Germinal center (tissue), 1 donor: Measurements from ENCODE around the gene FSCN2.

Experiments used
- DNase-seq: peaks from one replicate; pipeline ENCODE4 v3.0.0; 2012; ENCODE audit warnings: mixed read lengths, low spot score

FSCN2 gene

DNA sequence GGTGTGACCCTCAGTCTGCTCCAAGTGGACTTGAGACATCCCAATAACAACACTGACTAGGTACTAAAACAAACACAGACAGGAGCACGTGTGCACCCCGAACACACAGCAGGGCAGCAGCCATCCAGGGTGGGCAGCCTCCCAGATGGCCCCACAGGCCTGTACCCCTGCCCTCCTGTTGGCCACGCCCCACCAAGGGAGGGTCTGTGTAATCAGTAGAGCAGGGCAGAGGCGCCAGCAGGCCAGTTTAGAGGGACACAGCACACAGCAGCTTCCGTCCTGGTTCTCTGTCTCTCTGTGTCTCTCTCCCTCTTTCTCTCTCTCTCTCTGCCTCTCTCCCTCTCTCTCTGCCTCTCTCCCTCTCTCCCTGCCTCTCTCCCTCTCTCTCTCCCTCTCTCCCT, 37.0 kb upstream of the FSCN2 start:
- DNase-seq = no peak

DNA sequence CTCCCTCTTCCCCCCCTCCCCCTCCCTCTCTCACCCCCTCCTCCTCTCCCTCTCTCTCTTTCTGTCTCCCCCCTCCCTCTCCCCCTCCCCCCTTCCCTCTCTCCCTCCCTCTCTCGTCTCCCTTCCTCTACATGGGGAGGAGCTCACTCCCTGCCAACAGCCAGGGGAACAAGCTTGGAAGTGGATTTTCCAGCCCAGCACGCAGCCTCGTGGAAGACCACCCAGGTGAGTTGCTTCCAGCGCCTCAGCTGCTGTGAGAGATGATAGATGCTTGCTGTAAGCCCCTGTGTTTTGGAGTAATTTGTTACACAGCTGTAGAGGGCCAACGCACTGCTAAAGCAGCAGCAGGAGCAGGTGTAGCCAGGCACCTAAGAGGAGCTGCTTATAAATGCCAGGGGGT, 36.4 kb upstream of the FSCN2 start:
- no peak for DNase-seq

DNA sequence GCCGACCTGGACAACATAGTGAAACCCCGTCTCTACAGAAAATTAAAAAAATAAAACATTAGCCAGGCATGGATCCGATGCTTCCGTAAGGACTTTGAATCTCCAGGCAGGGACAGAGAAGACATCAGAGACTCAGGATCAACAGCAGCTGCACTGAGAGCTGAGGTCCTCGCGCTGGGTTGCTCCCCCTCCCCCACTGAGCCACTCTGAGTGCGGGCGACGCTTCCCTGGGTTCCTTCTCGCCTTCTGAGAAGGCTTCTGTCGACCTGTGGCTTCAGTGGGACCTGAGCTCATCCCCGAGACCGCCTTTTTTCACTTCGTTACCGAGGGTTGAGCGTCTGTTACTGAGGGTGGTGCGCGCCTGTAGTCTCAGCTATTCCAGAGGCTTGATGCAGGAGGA, 36.0 kb upstream of the FSCN2 start:
- no peak for DNase-seq

DNA sequence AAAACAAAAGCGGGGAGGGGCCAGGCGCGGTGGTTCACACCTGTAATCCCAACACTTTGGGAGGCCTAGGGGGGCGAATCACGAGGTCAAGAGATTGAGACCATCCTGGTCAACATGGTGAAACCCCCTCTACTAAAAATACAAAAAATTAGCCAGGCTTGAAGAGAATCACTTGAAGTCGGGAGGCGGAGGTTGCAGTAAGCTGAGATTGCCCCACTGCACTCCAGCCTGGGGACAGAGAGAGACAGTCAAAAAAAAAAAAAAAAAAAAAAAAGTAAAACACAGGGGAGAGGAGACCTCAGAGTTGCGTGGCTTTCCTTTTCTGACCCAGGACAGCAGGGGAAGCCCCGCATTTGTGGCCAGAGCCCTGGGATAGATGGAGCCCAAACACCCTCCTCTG, 35.5 kb upstream of the FSCN2 start:
- no peak for DNase-seq

DNA sequence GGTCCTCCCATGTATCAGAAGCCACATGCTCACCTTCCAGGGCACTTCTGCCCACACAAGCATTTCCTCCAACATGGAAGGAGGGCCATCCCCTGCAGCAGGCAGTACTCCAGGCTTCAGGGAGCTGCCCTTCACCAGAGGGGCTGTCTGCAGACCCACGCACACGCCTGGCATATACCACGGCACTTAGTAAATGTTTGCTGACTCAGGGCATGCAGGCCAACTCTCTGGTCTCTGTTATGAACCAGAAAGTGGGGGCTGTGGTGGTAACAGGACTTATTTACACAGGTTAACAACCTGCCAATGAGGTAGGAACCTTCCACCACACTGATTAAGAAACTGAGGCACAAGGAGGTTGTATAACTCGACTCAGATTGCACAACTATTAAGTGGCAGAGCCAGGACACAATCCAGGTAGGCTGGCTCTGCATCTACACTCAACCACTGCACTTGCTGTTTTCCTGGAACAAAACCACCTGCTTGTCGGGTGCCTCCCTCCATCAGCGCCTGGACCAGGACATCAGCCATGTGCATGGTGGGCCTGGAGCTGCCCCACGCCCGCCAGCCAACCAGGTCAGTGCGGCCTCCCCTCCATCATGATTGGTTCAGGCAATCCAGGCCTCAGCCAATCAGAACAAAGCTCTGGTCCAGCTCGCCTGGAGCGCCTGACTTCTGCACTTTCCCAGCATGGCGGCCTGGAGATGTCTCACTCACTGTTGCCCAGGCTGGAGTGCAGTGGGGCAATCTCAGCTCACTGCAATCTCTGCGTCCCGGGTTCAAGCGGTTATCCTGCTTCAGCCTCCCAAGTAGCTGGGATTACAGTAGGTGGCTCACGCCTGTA, 34.8 kb upstream of the FSCN2 start:
- no peak for DNase-seq

DNA sequence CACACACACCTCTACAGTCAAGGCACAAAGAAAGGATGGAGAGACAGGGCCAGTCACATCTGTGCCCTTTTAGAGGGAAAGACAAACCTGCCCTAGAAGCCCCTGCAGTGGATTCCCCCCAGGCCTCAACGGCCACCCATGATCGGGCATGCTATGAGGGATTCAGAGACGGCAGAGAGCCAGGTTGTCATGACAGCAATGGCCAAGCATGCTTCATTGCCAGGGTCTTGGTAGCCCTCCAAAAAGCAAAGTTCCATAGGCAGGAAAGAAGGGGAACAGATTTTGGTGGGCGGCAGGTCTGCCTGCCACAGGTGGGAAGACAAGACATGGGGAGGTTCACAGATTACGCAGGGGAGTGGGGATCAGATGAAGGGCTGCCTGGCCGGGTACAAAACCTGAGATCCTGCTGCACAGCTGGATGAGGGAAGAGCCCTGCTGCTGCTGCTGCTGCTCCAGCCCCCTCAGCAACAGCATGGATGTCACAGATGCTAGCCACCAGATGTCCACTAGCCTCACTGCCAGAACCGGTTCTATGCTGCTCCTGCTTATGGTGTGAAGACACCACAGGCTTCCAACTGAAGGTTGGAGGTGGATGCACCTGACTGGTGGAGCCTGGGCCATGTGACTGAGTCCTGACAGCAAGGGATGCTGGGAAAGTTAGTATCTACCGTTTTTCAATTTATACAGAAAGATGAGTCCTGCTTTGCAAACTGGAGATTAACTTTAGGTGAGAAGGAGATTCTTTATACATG, 33.4 kb upstream of the FSCN2 start:
- no peak for DNase-seq

DNA sequence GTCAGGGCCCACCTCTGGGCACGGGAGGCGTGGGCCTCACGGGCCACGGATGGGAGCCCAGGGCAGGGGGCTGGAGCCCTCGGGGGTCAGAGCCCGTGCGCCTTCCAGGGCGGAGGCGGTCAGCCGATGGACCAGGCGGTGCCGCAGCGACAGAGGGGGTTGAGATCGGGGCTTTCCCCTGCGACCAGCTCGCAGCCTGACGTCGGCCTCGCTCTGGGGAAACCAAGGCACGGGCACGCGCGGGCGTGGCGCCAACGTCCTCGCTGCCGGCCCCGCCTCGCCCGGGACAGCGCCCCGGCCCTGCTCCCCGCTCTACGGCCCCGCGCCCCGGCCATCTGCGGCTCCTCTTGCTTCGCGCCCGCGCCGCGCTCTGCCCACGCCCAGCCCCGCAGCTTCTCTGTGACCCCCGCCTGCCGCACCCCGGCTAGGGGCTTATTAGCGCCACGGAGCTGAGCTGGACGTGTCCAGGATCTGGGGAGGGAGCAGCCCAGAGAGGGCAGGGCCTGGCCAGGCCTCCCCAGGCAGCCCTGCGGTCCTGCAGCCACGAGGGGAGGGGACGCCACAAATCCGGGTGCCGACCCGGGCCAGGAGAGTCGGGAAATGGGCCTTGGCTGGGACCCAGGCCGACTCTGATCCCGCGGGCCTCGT, 29.1 kb upstream of the FSCN2 start:
- DNase-seq = no peak

DNA sequence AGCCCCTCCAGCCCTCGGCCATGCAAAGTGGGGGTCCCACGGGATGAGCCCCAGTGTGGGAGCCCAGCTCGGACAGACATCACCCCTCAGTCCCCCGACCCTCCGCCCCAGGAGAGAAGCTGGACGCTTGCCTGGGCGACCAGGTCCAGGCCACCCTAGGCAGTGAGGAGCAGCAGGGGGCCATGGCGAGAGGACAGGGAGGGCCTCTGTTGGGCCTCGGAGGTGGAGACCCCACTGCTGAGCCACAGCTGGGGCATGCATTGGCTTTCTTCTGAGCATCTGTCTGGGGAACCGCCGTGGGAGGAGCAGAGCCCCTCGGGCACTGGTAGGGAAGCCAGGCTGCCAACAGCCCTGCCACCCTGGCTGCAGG, 28.6 kb upstream of the FSCN2 start:
- DNase-seq = no peak

DNA sequence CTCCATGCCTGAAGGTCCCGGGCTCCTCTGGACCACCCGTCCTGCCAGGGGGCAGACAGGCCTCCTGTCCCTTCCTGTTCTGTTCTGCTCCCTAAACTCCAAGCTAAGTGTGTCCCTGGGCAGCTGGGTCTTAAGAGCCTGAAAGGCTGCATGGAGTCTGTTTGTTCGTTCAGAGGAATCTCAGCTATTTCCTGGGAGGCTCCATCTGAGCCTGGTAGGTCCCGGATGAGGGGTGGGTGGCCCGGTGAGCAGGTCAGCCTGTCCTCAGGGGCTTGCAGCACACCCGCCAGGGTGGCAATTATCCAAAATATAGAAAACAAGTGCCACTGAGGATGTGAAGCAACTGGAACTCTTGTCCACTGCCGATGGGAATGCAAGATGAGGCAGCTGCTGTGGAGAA, 28.1 kb upstream of the FSCN2 start:
- no peak for DNase-seq

DNA sequence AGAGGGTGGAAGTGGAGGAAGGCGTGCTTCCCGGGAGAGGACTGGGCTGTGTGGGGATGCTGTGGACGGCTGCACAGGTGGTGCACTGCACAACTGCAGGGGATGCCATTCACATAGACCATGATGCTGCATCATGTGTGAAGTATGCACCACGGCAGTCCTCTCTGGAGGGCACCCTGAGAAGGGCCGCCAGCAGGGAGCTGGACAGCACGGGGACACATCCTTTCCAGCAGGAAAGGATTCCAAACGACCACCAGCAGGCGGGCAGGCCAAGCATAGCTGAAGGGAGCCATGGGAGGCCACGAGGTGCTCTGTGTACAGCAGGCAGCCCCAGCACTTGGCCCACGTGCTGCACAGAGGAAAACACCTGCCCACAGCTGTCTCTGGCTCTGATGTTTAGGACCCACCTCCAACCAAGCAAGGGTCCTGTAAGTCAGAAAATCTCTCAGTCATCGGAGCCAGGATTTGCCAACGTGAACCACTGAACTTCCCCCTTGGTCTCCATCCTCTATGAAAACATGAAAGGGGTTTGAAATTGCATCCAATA, 25.6 kb upstream of the FSCN2 start:
- no peak for DNase-seq

DNA sequence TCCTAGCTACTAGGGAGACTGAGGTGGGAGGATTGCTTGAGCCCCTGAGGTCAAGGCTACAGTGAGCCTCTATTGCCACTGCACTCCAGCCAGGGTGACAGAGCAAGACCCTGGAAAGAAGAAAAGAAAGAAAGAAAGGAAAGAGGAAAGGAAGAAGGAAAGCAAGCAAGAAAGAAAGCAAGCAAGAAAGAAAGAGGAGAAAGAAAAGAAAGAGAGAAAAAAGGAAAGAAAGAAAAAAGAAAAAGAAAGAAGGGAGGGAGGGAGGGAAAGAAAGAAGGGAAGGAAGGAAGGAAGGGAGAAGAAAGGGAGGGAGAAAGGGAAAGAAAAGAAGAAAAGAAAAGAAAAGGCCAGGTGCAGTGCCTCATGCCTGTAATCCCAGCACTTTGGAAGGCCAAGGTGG, 24.6 kb upstream of the FSCN2 start:
- DNase-seq = no peak

DNA sequence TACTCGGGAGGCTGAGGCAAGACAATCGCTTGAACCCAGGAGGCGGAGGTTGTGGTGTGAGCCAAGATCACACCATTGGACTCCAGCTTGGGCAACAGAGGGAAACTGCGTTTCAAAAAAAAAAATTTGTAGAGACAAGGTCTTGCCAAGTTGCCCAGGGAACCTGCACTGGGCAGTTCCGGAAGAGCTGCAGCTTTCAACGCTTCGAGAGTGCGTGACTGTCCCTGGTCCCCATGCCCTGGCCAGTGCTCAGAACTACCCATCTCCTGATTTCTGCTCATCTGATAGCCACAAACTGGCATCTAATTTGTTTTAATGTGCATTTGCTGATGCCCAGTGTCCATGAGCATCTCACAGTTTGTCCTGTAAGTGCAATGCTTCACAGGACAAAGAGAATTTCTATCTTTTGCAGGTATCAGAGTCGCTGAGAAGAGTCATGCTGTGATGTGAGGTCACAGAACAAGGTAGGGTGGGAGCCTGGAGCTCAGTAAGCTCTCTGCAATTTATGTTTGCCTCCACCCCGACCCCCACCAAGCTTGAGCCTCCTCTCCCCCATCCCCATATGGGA, 19.5 kb upstream of the FSCN2 start:
- no peak for DNase-seq

DNA sequence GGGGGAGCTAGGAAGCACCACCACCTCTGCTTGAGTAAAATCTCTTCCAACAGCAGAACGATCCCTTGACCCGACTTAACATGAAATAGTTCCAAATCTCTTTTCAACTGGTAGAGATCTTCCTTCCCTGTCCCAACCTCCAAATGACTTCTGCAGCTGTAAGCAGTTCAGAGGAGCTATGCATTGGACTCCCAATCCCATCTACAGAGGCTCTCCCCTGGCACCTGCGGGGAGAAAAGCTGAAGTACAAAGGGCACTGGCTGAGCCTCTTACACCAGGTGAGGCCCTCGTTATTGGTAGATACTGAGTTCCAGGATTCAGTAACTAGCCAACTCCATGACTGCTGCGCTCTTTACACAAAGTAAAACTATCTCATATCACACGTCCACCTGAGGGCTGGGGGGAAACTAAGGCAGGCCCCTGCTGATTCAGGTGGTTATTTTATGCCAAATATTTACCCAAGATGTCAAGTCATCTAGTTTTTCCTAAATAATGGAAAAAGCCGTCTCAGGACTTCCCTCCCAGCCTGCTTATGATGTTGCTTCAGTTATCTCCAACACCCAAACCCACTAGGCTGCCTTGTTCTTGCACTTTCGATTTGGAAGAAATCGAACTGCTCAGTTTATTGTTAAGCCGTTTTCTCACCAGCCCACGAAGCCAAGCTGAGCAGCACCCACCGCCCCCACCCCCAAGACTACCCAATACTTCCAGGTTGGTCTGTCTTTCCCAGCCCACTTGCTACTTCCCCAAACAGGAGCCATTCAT, 18.8 kb upstream of the FSCN2 start:
- no peak for DNase-seq

DNA sequence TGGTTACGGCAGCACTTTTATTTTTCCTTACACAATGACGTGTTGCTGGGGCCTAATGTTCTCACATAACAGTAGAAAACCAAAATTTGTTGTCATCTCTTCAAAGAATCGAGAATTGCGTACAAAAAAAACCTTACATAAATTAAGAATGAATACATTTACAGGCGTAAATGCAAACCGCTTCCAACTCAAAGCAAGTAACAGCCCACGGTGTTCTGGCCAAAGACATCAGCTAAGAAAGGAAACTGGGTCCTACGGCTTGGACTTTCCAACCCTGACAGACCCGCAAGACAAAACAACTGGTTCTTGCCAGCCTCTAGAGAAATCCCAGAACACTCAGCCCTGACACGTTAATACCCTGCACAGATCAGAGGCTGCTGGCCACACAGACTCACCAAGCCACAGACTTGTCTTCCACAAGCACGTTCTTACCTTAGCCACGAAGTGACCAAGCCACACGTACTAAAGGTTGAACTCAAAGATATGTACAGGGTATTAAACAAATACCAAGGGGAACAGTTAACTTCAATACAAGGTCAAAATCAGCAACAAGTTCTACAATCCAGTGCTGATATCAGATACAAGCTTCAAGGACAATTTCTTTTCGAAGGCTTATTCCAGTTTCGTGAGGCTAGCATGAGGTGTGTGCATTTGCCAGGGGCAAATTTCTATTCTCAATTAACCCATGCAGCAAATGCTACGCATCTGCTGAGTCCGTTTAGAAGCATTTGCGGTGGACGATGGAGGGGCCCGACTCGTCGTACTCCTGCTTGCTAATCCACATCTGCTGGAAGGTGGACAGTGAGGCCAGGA, 18.0 kb upstream of the FSCN2 start:
- DNase-seq = no peak

DNA sequence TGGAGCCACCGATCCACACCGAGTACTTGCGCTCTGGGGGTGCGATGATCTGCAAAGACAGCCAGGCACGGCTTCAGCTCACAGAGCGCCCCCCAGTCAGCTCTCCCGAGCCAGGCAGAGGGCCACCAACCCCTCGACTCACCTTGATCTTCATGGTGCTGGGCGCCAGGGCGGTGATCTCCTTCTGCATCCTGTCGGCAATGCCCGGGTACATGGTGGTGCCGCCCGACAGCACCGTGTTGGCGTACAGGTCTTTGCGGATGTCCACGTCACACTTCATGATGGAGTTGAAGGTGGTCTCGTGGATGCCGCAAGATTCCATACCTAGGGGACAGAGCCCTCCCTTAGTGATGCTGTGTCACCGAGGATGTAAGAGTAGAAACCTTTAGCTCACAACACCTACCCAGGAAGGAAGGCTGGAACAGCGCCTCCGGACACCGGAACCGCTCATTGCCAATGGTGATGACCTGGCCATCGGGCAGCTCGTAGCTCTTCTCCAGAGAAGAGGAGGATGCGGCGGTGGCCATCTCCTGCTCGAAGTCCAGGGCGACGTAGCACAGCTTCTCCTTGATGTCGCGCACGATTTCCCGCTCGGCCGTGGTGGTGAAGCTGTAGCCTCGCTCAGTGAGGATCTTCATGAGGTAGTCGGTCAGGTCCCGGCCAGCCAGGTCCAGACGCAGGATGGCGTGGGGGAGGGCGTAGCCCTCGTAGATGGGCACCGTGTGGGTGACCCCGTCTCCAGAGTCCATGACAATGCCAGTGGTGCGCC, 17.2 kb upstream of the FSCN2 start:
- DNase-seq = no peak

DNA sequence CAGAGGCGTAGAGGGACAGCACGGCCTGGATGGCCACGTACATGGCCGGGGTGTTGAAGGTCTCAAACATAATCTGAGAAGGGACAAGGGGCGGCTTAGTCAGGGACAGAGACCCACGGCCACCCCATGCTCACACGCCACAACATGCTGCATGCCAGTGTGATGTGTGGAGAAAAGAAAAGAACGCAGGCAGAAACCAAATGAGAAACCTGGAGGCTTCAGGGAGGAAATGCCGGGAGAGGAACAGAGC, 16.7 kb upstream of the FSCN2 start:
- DNase-seq = no peak

DNA sequence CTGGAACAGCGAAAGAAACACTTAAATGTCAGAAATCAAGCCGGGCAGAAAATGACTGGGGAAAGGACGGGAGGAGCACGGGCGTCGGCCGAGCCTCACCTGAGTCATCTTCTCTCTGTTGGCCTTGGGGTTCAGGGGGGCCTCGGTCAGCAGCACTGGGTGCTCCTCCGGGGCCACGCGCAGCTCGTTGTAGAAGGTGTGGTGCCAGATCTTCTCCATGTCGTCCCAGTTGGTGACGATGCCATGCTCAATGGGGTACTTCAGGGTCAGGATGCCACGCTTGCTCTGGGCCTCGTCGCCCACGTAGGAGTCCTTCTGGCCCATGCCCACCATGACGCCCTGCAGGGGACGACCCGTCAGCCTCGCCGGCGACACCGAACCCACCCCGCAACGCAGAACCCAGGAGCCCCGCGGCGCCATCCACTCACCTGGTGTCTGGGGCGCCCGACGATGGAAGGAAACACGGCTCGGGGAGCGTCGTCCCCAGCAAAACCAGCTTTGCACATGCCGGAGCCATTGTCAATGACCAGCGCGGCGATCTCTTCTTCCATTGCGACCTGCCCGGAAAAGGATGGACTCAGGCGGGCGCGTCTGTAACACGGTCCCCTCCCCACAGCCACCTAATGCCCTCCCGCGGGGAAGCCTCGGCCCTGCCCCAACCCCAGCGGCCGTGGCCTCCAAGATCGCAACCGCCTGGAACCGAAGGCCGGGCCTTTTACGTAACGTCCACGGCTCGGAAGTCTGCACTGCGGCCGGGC, 16.2 kb upstream of the FSCN2 start:
- no peak for DNase-seq

DNA sequence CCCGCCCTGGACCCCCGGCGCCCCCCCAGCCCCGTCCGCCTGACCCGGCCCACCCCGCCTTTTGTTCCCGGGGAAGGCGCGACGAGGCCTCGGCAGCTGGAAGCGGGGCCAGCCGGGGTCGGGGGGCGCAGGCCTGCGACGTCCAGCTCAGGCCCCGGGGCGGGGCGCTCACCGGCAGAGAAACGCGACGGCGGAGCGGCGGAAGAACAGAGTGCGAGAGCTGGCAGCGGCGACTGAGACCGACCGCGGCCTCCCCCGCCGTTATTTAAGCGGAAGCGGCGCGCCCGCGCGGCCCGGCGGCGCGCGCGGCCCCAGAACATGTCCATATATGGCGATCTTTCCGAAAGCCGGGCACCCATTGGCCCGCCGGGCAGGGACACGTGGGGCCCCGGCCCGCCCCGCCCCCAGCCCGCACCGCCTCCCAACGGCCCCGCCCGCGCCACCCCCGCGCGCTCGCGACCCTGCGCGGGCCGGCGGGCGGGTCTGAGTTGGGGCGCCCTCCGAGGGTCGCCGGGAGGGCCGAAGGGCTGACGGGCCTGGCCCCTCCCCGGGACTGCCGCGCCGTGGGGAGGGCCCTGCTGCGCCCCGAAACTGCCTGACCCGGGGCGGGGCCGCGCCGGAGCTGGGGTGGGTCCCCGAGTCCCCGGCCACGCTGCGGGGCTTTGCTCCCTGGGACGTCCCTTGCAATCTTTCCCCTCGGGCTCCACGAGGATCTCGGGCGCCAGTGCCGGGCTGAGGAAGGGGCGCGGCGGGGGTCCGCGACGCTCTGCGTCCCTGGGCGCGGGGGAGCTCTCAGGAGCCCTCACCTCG, 15.4 kb upstream of the FSCN2 start, which contains the start of gene ACTG1:
TSS of gene ACTG1 (minus strand) at position 238 of the 810 bp plus-strand sequence. CDS start 445 bp downstream, outside the sequence.
- peak; percentile 95 for DNase-seq

DNA sequence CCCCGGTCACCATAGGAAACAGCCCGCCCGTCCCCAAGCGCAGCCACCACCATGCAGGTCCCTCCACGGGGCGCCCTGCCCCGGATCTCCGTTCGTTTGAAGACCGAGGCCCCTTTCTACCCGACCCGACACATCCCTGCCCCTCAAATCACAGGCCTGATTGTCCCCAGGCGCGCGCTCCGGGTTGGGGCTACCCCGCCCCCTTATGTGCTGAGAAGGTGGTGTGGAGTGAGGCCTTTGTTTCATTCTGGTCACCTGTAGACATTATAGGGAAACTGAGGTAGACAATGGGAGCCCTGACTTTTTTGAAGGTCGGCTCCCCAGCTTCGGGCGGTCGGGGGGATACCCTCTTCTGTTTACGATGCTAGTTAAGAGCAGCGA, 14.8 kb upstream of the FSCN2 start:
- peak; percentile 69 for DNase-seq
